ENCODE data around the gene PSTPIP2. TPM values are rescaled to one million over a fixed set of nuclear protein-coding genes. Genes with fewer than 3 reads are reported as not detected.

Gene PSTPIP2
- total RNA-seq, 6 experiments from 2014 or later = 4.0 to 15.2 (median 8.6) TPM

- WGBS (ENCODE audit: insufficient coverage, low coverage, low lambda C conversion rate, missing lambda C conversion rate) = 52% methylated on average over 2 of the region's 2 CpGs
- no peaks in the 10 kb centered on the region for H3K9me3 ChIP-seq
- H3K4me3 ChIP-seq = no peak overlapping the region
- H3K27ac ChIP-seq = no peak overlapping the region
- TF ChIP-seq POLR2A (IDR thresholded peaks at IDR 0.05) = no peak
- TF ChIP-seq, protein P1, sequence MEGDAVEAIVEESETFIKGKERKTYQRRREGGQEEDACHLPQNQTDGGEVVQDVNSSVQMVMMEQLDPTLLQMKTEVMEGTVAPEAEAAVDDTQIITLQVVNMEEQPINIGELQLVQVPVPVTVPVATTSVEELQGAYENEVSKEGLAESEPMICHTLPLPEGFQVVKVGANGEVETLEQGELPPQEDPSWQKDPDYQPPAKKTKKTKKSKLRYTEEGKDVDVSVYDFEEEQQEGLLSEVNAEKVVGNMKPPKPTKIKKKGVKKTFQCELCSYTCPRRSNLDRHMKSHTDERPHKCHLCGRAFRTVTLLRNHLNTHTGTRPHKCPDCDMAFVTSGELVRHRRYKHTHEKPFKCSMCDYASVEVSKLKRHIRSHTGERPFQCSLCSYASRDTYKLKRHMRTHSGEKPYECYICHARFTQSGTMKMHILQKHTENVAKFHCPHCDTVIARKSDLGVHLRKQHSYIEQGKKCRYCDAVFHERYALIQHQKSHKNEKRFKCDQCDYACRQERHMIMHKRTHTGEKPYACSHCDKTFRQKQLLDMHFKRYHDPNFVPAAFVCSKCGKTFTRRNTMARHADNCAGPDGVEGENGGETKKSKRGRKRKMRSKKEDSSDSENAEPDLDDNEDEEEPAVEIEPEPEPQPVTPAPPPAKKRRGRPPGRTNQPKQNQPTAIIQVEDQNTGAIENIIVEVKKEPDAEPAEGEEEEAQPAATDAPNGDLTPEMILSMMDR (IDR thresholded peaks at IDR 0.05) = no peak
- H3K27me3 ChIP-seq = no peaks in the 10 kb centered on the region
- intact Hi-C loops (cut with DNase I) = no loop called here
- H3K4me1 ChIP-seq = peaks cover 0 to 6% (median 0%) of the 10 kb centered on the region in 4 donors
- DNase-seq = no peak
- H3K36me3 ChIP-seq = peaks cover 8 to 50% (median 32%) of the 10 kb centered on the region in 4 donors
- peak in 2 of 4 donors; percentile 38 to 44 for ATAC-seq
Observed at GRCh38 chr18:45938488-45938935, 133.5 kb downstream of the PSTPIP2 start.

GRCh38 chr18:45935591-45936335 lies 136.3 kb downstream of the PSTPIP2 start:
- Histone ChIP-seq H3K27me3 (no peaks in the 10 kb centered on the region), H3K4me3 (no peak overlapping the region), H3K9me3 (no peaks in the 10 kb centered on the region), H3K4me1 (peaks cover 0 to 6% (median 0%) of the 10 kb centered on the region in 4 donors), H3K36me3 (peaks cover 0 to 33% (median 17%) of the 10 kb centered on the region in 4 donors), H3K27ac (no peak overlapping the region)
- intact Hi-C loops (cut with DNase I) = no loop called here
- 67% methylated on average over 2 of the region's 3 CpGs for WGBS (ENCODE audit: insufficient coverage, low coverage, low lambda C conversion rate, missing lambda C conversion rate)
- peak; percentile 40 to 93 (median 62) for ATAC-seq
- DNase-seq = no peak
- TF ChIP-seq, protein P1 (IDR thresholded peaks at IDR 0.05) = no peak
- TF ChIP-seq POLR2A (IDR thresholded peaks at IDR 0.05) = no peak

Small RNA genes within 50 kb of the gene (small RNA-seq; reads per million reads assigned to genes)
- gene RN7SKP26 (0 reads per million in 2 experiments), gene RNU6-1278P (0 reads per million in 2 experiments), gene RNY4P37 (0 reads per million in 2 experiments)

Other genes with a start within 250 kb of the PSTPIP2 start
- gene SIGLEC15, start 246.6 kb downstream of the PSTPIP2 start, total RNA-seq = under 1 TPM in 4 of 6 experiments, not detected in 2; 0.12 to 0.35 (median 0.19) TPM
- gene EPG5, start 104.9 kb downstream of the PSTPIP2 start, total RNA-seq = 10 to 100 TPM; 11.6 to 15.2 (median 12.4) TPM
- 100 to 1,000 TPM; 243 to 405 (median 286) TPM for gene ATP5F1A, start 26.0 kb upstream of the PSTPIP2 start, total RNA-seq
- gene HAUS1, start 32.1 kb upstream of the PSTPIP2 start, total RNA-seq = 10 to 100 TPM in 2 of 6 experiments, 1 to 10 TPM in 4; 4.0 to 15.4 (median 5.9) TPM

Data from right lobe of liver (tissue), 6 donors.